ENCODE measurements around the gene TRAPPC12. TPM values are rescaled to one million over a fixed set of nuclear protein-coding genes. Genes with fewer than 3 reads are reported as not detected.

The TRAPPC12 gene
- total RNA-seq, 1 donor from 2014 or later = 121 TPM

GRCh38 chr2:3470166-3470651 is 90.7 kb downstream of the TRAPPC12 start:
- no peak for DNase-seq (ENCODE audit: low spot score, unreplicated experiment)
- no peak overlapping the region for H3K4me3 Mint-ChIP-seq (ENCODE audit: low read depth)
- H3K27me3 Mint-ChIP-seq = no peaks in the 10 kb centered on the region
- no peaks in the 10 kb centered on the region for H3K9me3 Mint-ChIP-seq (ENCODE audit: low read depth)
- no peak for TF ChIP-seq CTCF (IDR thresholded peaks at IDR 0.05; ENCODE audit: unreplicated experiment)
- H3K36me3 Mint-ChIP-seq (ENCODE audit: insufficient read depth) = peaks cover 24% of the 10 kb centered on the region
- H3K4me1 Mint-ChIP-seq (ENCODE audit: low read depth) = no peaks in the 10 kb centered on the region
- no peak overlapping the region for H3K27ac Mint-ChIP-seq

- H3K4me3 Mint-ChIP-seq (ENCODE audit: low read depth) = no peak overlapping the region
- H3K36me3 Mint-ChIP-seq (ENCODE audit: insufficient read depth) = peaks cover 24% of the 10 kb centered on the region
- H3K27me3 Mint-ChIP-seq = no peaks in the 10 kb centered on the region
- no peaks in the 10 kb centered on the region for H3K9me3 Mint-ChIP-seq (ENCODE audit: low read depth)
- no peak for TF ChIP-seq CTCF (IDR thresholded peaks at IDR 0.05; ENCODE audit: unreplicated experiment)
- DNase-seq (ENCODE audit: low spot score, unreplicated experiment) = no peak
- H3K4me1 Mint-ChIP-seq (ENCODE audit: low read depth) = no peaks in the 10 kb centered on the region
- peak overlapping the region; percentile 20 for H3K27ac Mint-ChIP-seq
These were observed 91.6 kb downstream of the TRAPPC12 start for GRCh38 chr2:3470856-3471737.

GRCh38 chr2:3472296-3472695 is 92.8 kb downstream of the TRAPPC12 start:
- no peaks in the 10 kb centered on the region for H3K4me1 Mint-ChIP-seq (ENCODE audit: low read depth)
- H3K27ac Mint-ChIP-seq = no peak overlapping the region
- H3K27me3 Mint-ChIP-seq = no peaks in the 10 kb centered on the region

GRCh38 chr2:3472966-3473365 is 93.5 kb downstream of the TRAPPC12 start:
- TF ChIP-seq CTCF (IDR thresholded peaks at IDR 0.05; ENCODE audit: unreplicated experiment) = no peak
- H3K36me3 Mint-ChIP-seq (ENCODE audit: insufficient read depth) = peaks cover 21% of the 10 kb centered on the region
- H3K9me3 Mint-ChIP-seq (ENCODE audit: low read depth) = no peaks in the 10 kb centered on the region
- DNase-seq (ENCODE audit: low spot score, unreplicated experiment) = no peak
- no peak overlapping the region for H3K4me3 Mint-ChIP-seq (ENCODE audit: low read depth)
- H3K4me1 Mint-ChIP-seq (ENCODE audit: low read depth) = no peaks in the 10 kb centered on the region
- no peaks in the 10 kb centered on the region for H3K27me3 Mint-ChIP-seq
- H3K27ac Mint-ChIP-seq = no peak overlapping the region

More at GRCh38 chr2:3472296-3472695, 92.8 kb downstream of the TRAPPC12 start:
- no peak for DNase-seq (ENCODE audit: low spot score, unreplicated experiment)
- Mint-ChIP-seq H3K36me3 (ENCODE audit: insufficient read depth) (peaks cover 24% of the 10 kb centered on the region), H3K4me3 (ENCODE audit: low read depth) (no peak overlapping the region), H3K9me3 (ENCODE audit: low read depth) (no peaks in the 10 kb centered on the region)
- TF ChIP-seq CTCF (IDR thresholded peaks at IDR 0.05; ENCODE audit: unreplicated experiment) = no peak

DNA sequence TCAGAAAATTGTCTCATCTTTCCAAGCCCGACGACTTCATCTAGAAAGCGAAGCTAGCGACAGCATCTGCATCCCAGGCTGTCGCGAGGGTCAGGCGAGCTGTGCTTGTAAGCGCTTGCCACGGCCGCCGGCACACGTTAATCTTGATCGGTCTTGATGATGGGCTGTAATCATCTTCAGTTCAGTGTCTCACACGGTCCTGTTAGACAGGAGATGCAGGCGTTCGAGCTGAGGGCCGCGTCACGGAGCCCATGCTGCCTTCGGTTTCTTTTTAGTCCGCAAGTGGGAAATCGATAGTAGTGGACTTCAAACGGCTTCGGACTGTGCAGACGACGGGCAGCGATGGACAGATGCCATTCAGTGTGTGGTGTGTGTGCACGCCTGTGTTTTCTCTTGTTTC is 96.3 kb downstream of the TRAPPC12 start:
- TF ChIP-seq CTCF (IDR thresholded peaks at IDR 0.05; ENCODE audit: unreplicated experiment) = no peak
- Mint-ChIP-seq H3K36me3 (ENCODE audit: insufficient read depth) (peaks cover 19% of the 10 kb centered on the region), H3K27me3 (no peaks in the 10 kb centered on the region), H3K9me3 (ENCODE audit: low read depth) (no peaks in the 10 kb centered on the region), H3K27ac (no peak overlapping the region), H3K4me3 (ENCODE audit: low read depth) (no peak overlapping the region), H3K4me1 (ENCODE audit: low read depth) (no peaks in the 10 kb centered on the region)
- no peak for DNase-seq (ENCODE audit: low spot score, unreplicated experiment)

Data from progenitor cell of endocrine pancreas (in vitro differentiated cells).